ENCODE measurements around the gene DCAF11. TPM values are rescaled to one million over a fixed set of nuclear protein-coding genes. Genes with fewer than 3 reads are reported as not detected.

The DCAF11 gene
- total RNA-seq, 1 donor from 2014 or later: 26.9 TPM

DNA sequence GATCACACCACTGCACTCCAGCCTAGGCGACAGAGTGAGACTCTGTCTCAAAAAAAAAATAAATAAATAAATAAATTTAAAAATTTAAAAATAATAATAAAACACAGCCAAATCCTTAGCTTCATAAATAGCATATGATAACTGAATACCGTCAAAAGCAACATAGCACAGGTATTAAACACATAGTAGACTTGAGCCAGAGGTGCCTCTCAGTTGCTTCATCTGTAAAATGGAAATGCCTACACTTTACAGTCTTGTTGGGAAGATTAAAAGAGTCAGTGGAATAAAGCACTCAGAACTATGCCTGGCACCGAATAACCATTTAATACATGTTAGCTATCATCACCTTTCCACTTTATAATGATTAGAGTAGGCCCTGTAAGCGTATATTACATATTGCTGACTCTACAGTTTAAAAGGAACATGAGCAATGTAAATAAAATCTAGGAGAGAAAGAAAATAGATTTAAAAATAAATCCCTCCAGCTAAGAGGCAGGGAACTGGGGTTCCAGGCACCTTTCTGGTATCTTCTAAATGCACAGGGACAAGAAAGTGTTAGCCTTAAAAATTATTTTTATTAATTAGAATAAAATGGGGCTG lies 7.8 kb upstream of the DCAF11 start:
- FAIRE-seq (no peak), DNase-seq (ENCODE audit: low read depth) (no peak)
- H3K27ac Mint-ChIP-seq (ENCODE audit: unreplicated experiment): no peak overlapping the region

DNA sequence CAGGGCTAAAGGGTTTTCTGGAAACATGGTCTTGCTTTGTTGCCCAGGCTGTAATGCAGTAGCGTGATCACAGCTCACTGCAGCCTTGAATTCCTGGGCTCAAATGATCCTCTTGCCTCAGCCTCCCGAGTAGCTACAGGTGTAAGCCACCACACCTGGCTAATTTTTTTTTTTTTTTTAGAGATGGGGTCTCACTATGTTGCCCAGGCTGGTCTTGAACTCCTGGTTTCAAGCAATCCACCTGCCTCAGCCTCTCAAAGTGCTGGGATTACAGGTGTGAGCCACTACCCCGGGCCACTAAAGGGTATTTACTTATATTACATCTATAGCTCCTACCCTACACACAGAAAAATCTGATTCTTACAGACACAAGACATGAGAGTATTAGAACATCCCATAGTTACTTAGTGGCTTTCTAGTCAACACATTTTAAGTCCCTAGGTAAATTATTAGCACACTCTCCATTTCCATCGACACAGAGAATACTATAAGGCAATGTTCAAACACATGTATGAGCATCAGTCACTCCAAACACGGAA lies 6.2 kb upstream of the DCAF11 start:
- Mint-ChIP-seq H3K4me3 (ENCODE audit: unreplicated experiment) (no peak overlapping the region), H3K27ac (ENCODE audit: unreplicated experiment) (peak overlapping the region; percentile 0), H3K4me1 (ENCODE audit: low read depth, unreplicated experiment) (peaks cover 3% of the 10 kb centered on the region), H3K9me3 (ENCODE audit: unreplicated experiment) (no peaks in the 10 kb centered on the region), H3K27me3 (ENCODE audit: low read depth, unreplicated experiment) (no peaks in the 10 kb centered on the region), H3K36me3 (ENCODE audit: low read depth, unreplicated experiment) (peaks cover 16% of the 10 kb centered on the region)
- no peaks in the 10 kb centered on the region for H3K9me3 ChIP-seq (ENCODE audit: insufficient read depth, low read depth, low read length)
- no peaks in the 10 kb centered on the region for H3K79me2 ChIP-seq (ENCODE audit: insufficient read depth, low read length)
- H3K4me3 ChIP-seq (ENCODE audit: insufficient read depth, low read depth, low read length): no peak overlapping the region
- TF ChIP-seq, protein P1, sequence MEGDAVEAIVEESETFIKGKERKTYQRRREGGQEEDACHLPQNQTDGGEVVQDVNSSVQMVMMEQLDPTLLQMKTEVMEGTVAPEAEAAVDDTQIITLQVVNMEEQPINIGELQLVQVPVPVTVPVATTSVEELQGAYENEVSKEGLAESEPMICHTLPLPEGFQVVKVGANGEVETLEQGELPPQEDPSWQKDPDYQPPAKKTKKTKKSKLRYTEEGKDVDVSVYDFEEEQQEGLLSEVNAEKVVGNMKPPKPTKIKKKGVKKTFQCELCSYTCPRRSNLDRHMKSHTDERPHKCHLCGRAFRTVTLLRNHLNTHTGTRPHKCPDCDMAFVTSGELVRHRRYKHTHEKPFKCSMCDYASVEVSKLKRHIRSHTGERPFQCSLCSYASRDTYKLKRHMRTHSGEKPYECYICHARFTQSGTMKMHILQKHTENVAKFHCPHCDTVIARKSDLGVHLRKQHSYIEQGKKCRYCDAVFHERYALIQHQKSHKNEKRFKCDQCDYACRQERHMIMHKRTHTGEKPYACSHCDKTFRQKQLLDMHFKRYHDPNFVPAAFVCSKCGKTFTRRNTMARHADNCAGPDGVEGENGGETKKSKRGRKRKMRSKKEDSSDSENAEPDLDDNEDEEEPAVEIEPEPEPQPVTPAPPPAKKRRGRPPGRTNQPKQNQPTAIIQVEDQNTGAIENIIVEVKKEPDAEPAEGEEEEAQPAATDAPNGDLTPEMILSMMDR (IDR thresholded peaks at IDR 0.05; ENCODE audit: insufficient read depth, low read depth, low read length): no peak
- TF ChIP-seq EZH2 (IDR thresholded peaks at IDR 0.05; ENCODE audit: insufficient read depth, low read length): no peak
- peak; percentile 39 for FAIRE-seq
- peak overlapping the region; percentile 7 for H2AFZ ChIP-seq (ENCODE audit: low read depth, low read length)
- H3K4me1 ChIP-seq (ENCODE audit: insufficient read depth, low read length): peaks cover 2% of the 10 kb centered on the region
- no peaks in the 10 kb centered on the region for H3K36me3 ChIP-seq (ENCODE audit: insufficient read depth, low read length)
- H3K9ac ChIP-seq (ENCODE audit: low read length): no peak overlapping the region
- H4K20me1 ChIP-seq (ENCODE audit: insufficient read depth, low read length): no peaks in the 10 kb centered on the region
- no peaks in the 10 kb centered on the region for H3K27me3 ChIP-seq (ENCODE audit: insufficient read depth, low read length)
- no peak for DNase-seq (ENCODE audit: low read depth)
- H3K27ac ChIP-seq (ENCODE audit: low read depth, low read length): no peak overlapping the region
- no peak overlapping the region for H3K4me2 ChIP-seq (ENCODE audit: low read length)

More for the DNA sequence above, 7.8 kb upstream of the DCAF11 start:
- Mint-ChIP-seq H3K36me3 (ENCODE audit: low read depth, unreplicated experiment) (peaks cover 27% of the 10 kb centered on the region), H3K4me1 (ENCODE audit: low read depth, unreplicated experiment) (peaks cover 3% of the 10 kb centered on the region), H3K4me3 (ENCODE audit: unreplicated experiment) (no peak overlapping the region), H3K9me3 (ENCODE audit: unreplicated experiment) (no peaks in the 10 kb centered on the region), H3K27me3 (ENCODE audit: low read depth, unreplicated experiment) (no peaks in the 10 kb centered on the region)
- Histone ChIP-seq H3K79me2 (ENCODE audit: insufficient read depth, low read length) (no peaks in the 10 kb centered on the region), H3K9ac (ENCODE audit: low read length) (no peak overlapping the region), H3K4me2 (ENCODE audit: low read length) (no peak overlapping the region), H3K36me3 (ENCODE audit: insufficient read depth, low read length) (no peaks in the 10 kb centered on the region), H3K27me3 (ENCODE audit: insufficient read depth, low read length) (no peaks in the 10 kb centered on the region), H3K27ac (ENCODE audit: low read depth, low read length) (no peak overlapping the region), H3K4me3 (ENCODE audit: insufficient read depth, low read depth, low read length) (no peak overlapping the region), H3K4me1 (ENCODE audit: insufficient read depth, low read length) (no peaks in the 10 kb centered on the region), H2AFZ (ENCODE audit: low read depth, low read length) (no peak overlapping the region), H3K9me3 (ENCODE audit: insufficient read depth, low read depth, low read length) (no peaks in the 10 kb centered on the region), H4K20me1 (ENCODE audit: insufficient read depth, low read length) (no peaks in the 10 kb centered on the region)
- TF ChIP-seq, protein P1 (IDR thresholded peaks at IDR 0.05; ENCODE audit: insufficient read depth, low read depth, low read length): no peak
- TF ChIP-seq EZH2 (IDR thresholded peaks at IDR 0.05; ENCODE audit: insufficient read depth, low read length): no peak

DNA sequence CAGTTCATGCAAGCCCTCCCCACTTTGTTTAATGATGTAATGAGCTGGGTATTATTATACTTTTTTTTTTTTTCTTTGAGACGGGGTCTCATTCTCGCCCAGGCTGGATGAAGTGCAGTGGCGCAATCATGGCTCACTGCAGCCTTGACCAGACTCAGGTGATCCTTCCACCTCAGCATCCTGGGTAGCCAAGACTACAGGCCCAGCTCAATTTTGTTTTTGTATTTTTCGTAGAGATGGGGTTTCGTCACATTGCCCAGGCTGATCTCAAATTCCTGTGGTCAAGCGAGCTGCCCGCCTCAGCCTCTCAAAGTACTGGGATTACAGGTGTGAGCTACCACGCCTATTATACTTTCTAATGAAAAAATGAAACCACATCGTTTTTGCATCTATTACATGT lies 4.5 kb upstream of the DCAF11 start:
- Histone ChIP-seq H3K36me3 (ENCODE audit: insufficient read depth, low read length) (no peaks in the 10 kb centered on the region), H4K20me1 (ENCODE audit: insufficient read depth, low read length) (no peaks in the 10 kb centered on the region), H3K79me2 (ENCODE audit: insufficient read depth, low read length) (no peaks in the 10 kb centered on the region), H3K4me2 (ENCODE audit: low read length) (no peak overlapping the region), H3K9ac (ENCODE audit: low read length) (no peak overlapping the region), H3K9me3 (ENCODE audit: insufficient read depth, low read depth, low read length) (no peaks in the 10 kb centered on the region), H2AFZ (ENCODE audit: low read depth, low read length) (no peak overlapping the region), H3K4me1 (ENCODE audit: insufficient read depth, low read length) (peaks cover 5% of the 10 kb centered on the region), H3K27me3 (ENCODE audit: insufficient read depth, low read length) (no peaks in the 10 kb centered on the region), H3K4me3 (ENCODE audit: insufficient read depth, low read depth, low read length) (no peak overlapping the region), H3K27ac (ENCODE audit: low read depth, low read length) (no peak overlapping the region)
- H3K4me3 Mint-ChIP-seq (ENCODE audit: unreplicated experiment): no peak overlapping the region
- no peak overlapping the region for H3K27ac Mint-ChIP-seq (ENCODE audit: unreplicated experiment)
- no peak for FAIRE-seq
- no peaks in the 10 kb centered on the region for H3K27me3 Mint-ChIP-seq (ENCODE audit: low read depth, unreplicated experiment)
- H3K36me3 Mint-ChIP-seq (ENCODE audit: low read depth, unreplicated experiment): peaks cover 2% of the 10 kb centered on the region
- H3K4me1 Mint-ChIP-seq (ENCODE audit: low read depth, unreplicated experiment): peaks cover 3% of the 10 kb centered on the region
- no peak for DNase-seq (ENCODE audit: low read depth)
- TF ChIP-seq, protein P1 (IDR thresholded peaks at IDR 0.05; ENCODE audit: insufficient read depth, low read depth, low read length): no peak
- no peak for TF ChIP-seq EZH2 (IDR thresholded peaks at IDR 0.05; ENCODE audit: insufficient read depth, low read length)
- no peaks in the 10 kb centered on the region for H3K9me3 Mint-ChIP-seq (ENCODE audit: unreplicated experiment)

Measured in astrocyte (in vitro differentiated cells and primary cell).